Neuronal stem cell (in vitro differentiated cells): Measurements from ENCODE around the gene MEIKIN.

Experiments
- DNase-seq: peaks from one replicate; pipeline ENCODE4 v3.0.0-alpha.2; 2013; ENCODE audit warnings: low spot score
- H2AFZ ChIP-seq: one replicate; pipeline ENCODE4 v1.6.1; 2013; ENCODE audit warnings: mild to moderate bottlenecking, low read length, inconsistent platforms
- H2AK5ac ChIP-seq: 2 replicates; pipeline ENCODE4 v1.6.1; 2013; ENCODE audit warnings: low read depth, mild to moderate bottlenecking, inconsistent platforms, low read length, moderate library complexity, mixed read lengths
- H2BK120ac ChIP-seq: 2 replicates; pipeline ENCODE4 v1.6.1; 2013; ENCODE audit warnings: low read depth, mild to moderate bottlenecking, inconsistent platforms, low read length, moderate library complexity, mixed read lengths
- H2BK12ac ChIP-seq: one replicate; pipeline ENCODE4 v1.6.1; 2013; ENCODE audit warnings: low read length, inconsistent platforms
- H2BK15ac ChIP-seq: 2 replicates; pipeline ENCODE4 v1.6.1; 2013; ENCODE audit warnings: mild to moderate bottlenecking, low read length, inconsistent platforms, mixed read lengths
- H2BK5ac ChIP-seq: one replicate; pipeline ENCODE4 v1.6.1; 2013; ENCODE audit warnings: inconsistent platforms, mild to moderate bottlenecking, low read length, moderate library complexity
- H3K14ac ChIP-seq: one replicate; pipeline ENCODE4 v1.6.1; 2013; ENCODE audit warnings: low read length, inconsistent platforms
- H3K18ac ChIP-seq: 2 replicates; pipeline ENCODE4 v1.6.1; 2013; ENCODE audit warnings: low read length, inconsistent platforms
- H3K23ac ChIP-seq: 2 replicates; pipeline ENCODE4 v1.6.1; 2013; ENCODE audit warnings: low read depth, mild to moderate bottlenecking, mixed read lengths, low read length, inconsistent platforms; ENCODE audit not compliant: poor library complexity
- H3K27ac ChIP-seq: replicated peaks from 3 replicates; pipeline ENCODE4 v1.5.1; 2013; ENCODE audit warnings: low read length, inconsistent platforms
- H3K27me3 ChIP-seq, 3 experiments: 2 replicates each; pipeline ENCODE4 v1.6.1; 2013; ENCODE audit warnings: low read length in 3 of 3, mild to moderate bottlenecking in 2 of 3, inconsistent platforms in 1 of 3, low read depth in 1 of 3, mixed read lengths in 1 of 3, moderate library complexity in 1 of 3; ENCODE audit not compliant: control insufficient read depth in 3 of 3, insufficient read depth in 3 of 3
- H3K36me3 ChIP-seq, 2 donors: replicated peaks in 1 of 2; 2 replicates each; pipeline ENCODE4 v1.6.1; 2013; ENCODE audit warnings: low read length in 2 of 2; ENCODE audit not compliant: control insufficient read depth in 2 of 2, insufficient read depth in 2 of 2
- H3K4ac ChIP-seq: 2 replicates; pipeline ENCODE4 v1.6.1; 2013; ENCODE audit warnings: inconsistent platforms, mild to moderate bottlenecking, low read length, moderate library complexity
- H3K4me1 ChIP-seq, 2 donors: 1 replicate in 1 of 2; 2 replicates in 1 of 2; pipeline ENCODE4 v1.6.1; 2013; ENCODE audit warnings: low read length in 2 of 2, low read depth in 1 of 2; ENCODE audit not compliant: control insufficient read depth in 2 of 2, insufficient read depth in 1 of 2
- H3K4me2 ChIP-seq: one replicate; pipeline ENCODE4 v1.6.1; 2013; ENCODE audit warnings: mild to moderate bottlenecking, low read length, inconsistent platforms; ENCODE audit not compliant: insufficient read depth, poor library complexity, severe bottlenecking
- H3K4me3 ChIP-seq, 2 donors: 2 replicates each; pipeline ENCODE4 v1.5.1; 2013; ENCODE audit warnings: low read length in 2 of 2, mild to moderate bottlenecking in 2 of 2, inconsistent platforms in 1 of 2, moderate library complexity in 1 of 2
- H3K79me1 ChIP-seq: one replicate; pipeline ENCODE4 v1.6.1; 2013; ENCODE audit warnings: low read depth, mild to moderate bottlenecking, inconsistent platforms, low read length, moderate library complexity
- H3K9ac ChIP-seq: one replicate; pipeline ENCODE4 v1.6.1; 2013; ENCODE audit warnings: mild to moderate bottlenecking, low read depth, low read length, inconsistent platforms; ENCODE audit not compliant: poor library complexity
- H3K9me3 ChIP-seq, 2 donors: replicated peaks in 1 of 2; 2 replicates each; pipeline versions ENCODE3 to v1.6.1; 2013; ENCODE audit warnings: low read length in 2 of 2, mild to moderate bottlenecking in 2 of 2, inconsistent platforms in 1 of 2, low read depth in 1 of 2, mixed read lengths in 1 of 2, moderate library complexity in 1 of 2; ENCODE audit not compliant: control insufficient read depth in 2 of 2, insufficient read depth in 1 of 2
- H4K8ac ChIP-seq: one replicate; pipeline ENCODE4 v1.6.1; 2013; ENCODE audit warnings: low read depth, mild to moderate bottlenecking, inconsistent platforms, low read length, moderate library complexity
- H4K91ac ChIP-seq: one replicate; pipeline ENCODE4 v1.6.1; 2013; ENCODE audit warnings: low read length, low read depth, mild to moderate bottlenecking, inconsistent platforms; ENCODE audit not compliant: poor library complexity
- WGBS, 2 donors: extraction: QIAGEN DNeasy Blood & Tissue Kit; methylation state at CpG; one replicate each; pipeline ENCODE4 v1.1.7; 2013; ENCODE audit warnings: missing lambda C conversion rate in 2 of 2, mixed read lengths in 1 of 2; ENCODE audit not compliant: insufficient read length in 2 of 2, insufficient replicate concordance in 1 of 2; ENCODE audit errors: extremely low coverage in 2 of 2; 5-methylcytosine and 5-hydroxymethylcytosine counted together

The MEIKIN gene

GRCh38 chr5:131766689-131767088 lies 178.8 kb downstream of the MEIKIN start:
- WGBS, 2 donors = no CpG with 5 or more reads among the region's 3 CpGs
- peaks cover 2 to 20% of the 10 kb centered on the region in 2 donors for H3K9me3 ChIP-seq
- H3K79me1 ChIP-seq = peaks cover 8% of the 10 kb centered on the region
- H3K23ac ChIP-seq = no peak overlapping the region
- H2AFZ ChIP-seq = no peak overlapping the region
- DNase-seq = no peak
- H3K27me3 ChIP-seq = no peaks in the 10 kb centered on the region
- no peak overlapping the region for H2AK5ac ChIP-seq
- no peak overlapping the region for H3K4me2 ChIP-seq
- no peaks in the 10 kb centered on the region for H3K4me1 ChIP-seq
- no peak overlapping the region for H2BK15ac ChIP-seq
- no peak overlapping the region for H4K8ac ChIP-seq
- no peak overlapping the region for H3K18ac ChIP-seq
- no peak overlapping the region for H3K14ac ChIP-seq
- no peak overlapping the region for H2BK120ac ChIP-seq
- no peak overlapping the region for H3K27ac ChIP-seq
- no peak overlapping the region for H3K4me3 ChIP-seq
- H3K9ac ChIP-seq = no peak overlapping the region
- no peak overlapping the region for H3K4ac ChIP-seq
- peaks cover 0 to 10% of the 10 kb centered on the region in 2 donors for H3K36me3 ChIP-seq
- no peak overlapping the region for H2BK12ac ChIP-seq
- no peak overlapping the region for H2BK5ac ChIP-seq
- H4K91ac ChIP-seq = no peak overlapping the region

- Histone ChIP-seq H2BK15ac (no peak overlapping the region), H4K8ac (no peak overlapping the region), H2BK120ac (no peak overlapping the region), H2BK5ac (no peak overlapping the region), H3K4ac (no peak overlapping the region), H2BK12ac (no peak overlapping the region), H3K18ac (no peak overlapping the region), H2AFZ (no peak overlapping the region), H3K9me3 (peaks cover 2 to 20% of the 10 kb centered on the region in 2 donors), H3K23ac (no peak overlapping the region), H3K4me1 (no peaks in the 10 kb centered on the region), H2AK5ac (no peak overlapping the region), H3K79me1 (peaks cover 8% of the 10 kb centered on the region), H3K14ac (no peak overlapping the region), H4K91ac (no peak overlapping the region), H3K27me3 (no peaks in the 10 kb centered on the region), H3K4me2 (no peak overlapping the region), H3K4me3 (no peak overlapping the region), H3K9ac (no peak overlapping the region), H3K36me3 (peaks cover 0 to 10% of the 10 kb centered on the region in 2 donors), H3K27ac (no peak overlapping the region)
- no CpG with 5 or more reads among the region's 1 CpG for WGBS, 2 donors
- no peak for DNase-seq
These were observed 180.2 kb downstream of the MEIKIN start for GRCh38 chr5:131765261-131765660.

- Histone ChIP-seq H3K4ac (no peak overlapping the region), H3K4me1 (no peaks in the 10 kb centered on the region), H4K91ac (no peak overlapping the region), H3K27me3 (no peaks in the 10 kb centered on the region), H2BK12ac (no peak overlapping the region), H3K18ac (no peak overlapping the region), H2AFZ (no peak overlapping the region), H2AK5ac (no peak overlapping the region), H3K9me3 (peaks cover 2 to 20% of the 10 kb centered on the region in 2 donors), H3K9ac (no peak overlapping the region), H3K36me3 (peaks cover 0 to 10% of the 10 kb centered on the region in 2 donors), H3K14ac (no peak overlapping the region), H3K23ac (no peak overlapping the region), H2BK15ac (no peak overlapping the region), H3K4me2 (no peak overlapping the region), H3K4me3 (no peak overlapping the region), H2BK5ac (no peak overlapping the region), H4K8ac (no peak overlapping the region), H2BK120ac (no peak overlapping the region), H3K27ac (no peak overlapping the region), H3K79me1 (peaks cover 8% of the 10 kb centered on the region)
- no CpG with 5 or more reads among the region's 3 CpGs for WGBS, 2 donors
- DNase-seq = no peak
These were observed 181.5 kb downstream of the MEIKIN start for GRCh38 chr5:131763968-131764367.

- no CpG with 5 or more reads among the region's 2 CpGs for WGBS, 2 donors
These were observed 184.7 kb downstream of the MEIKIN start for GRCh38 chr5:131760793-131761192.

More at GRCh38 chr5:131760793-131761192, 184.7 kb downstream of the MEIKIN start:
- Histone ChIP-seq H2BK12ac (no peak overlapping the region), H3K9me3 (peaks cover 2 to 17% of the 10 kb centered on the region in 2 donors), H2BK120ac (no peak overlapping the region), H2BK15ac (no peak overlapping the region), H3K79me1 (peaks cover 6% of the 10 kb centered on the region), H3K36me3 (peaks cover 0 to 10% of the 10 kb centered on the region in 2 donors), H3K4ac (no peak overlapping the region), H2AK5ac (no peak overlapping the region), H2AFZ (no peak overlapping the region), H4K91ac (no peak overlapping the region), H3K18ac (no peak overlapping the region), H3K14ac (no peak overlapping the region), H3K23ac (no peak overlapping the region), H3K27ac (no peak overlapping the region), H3K27me3 (no peaks in the 10 kb centered on the region), H3K9ac (no peak overlapping the region), H2BK5ac (no peak overlapping the region), H3K4me1 (no peaks in the 10 kb centered on the region), H3K4me3 (no peak overlapping the region), H4K8ac (no peak overlapping the region), H3K4me2 (no peak overlapping the region)
- DNase-seq = no peak
